GM19328 (cell line): ENCODE measurements around the gene TOMM20L.
A peak's percentile ranks its signal among the peaks of the same experiment; 100 is the strongest.

Source experiments
- ATAC-seq: cut with Tn5 transposase; IDR thresholded peaks from one replicate; pipeline ENCODE4 v1.9.1; 2021; ENCODE audit warnings: mild to moderate bottlenecking, moderate library complexity; ENCODE audit not compliant: unreplicated experiment

Gene TOMM20L

GRCh38 chr14:58426670-58427280 is 31.0 kb downstream of the TOMM20L start:
- ATAC-seq: peak; percentile 41

DNA sequence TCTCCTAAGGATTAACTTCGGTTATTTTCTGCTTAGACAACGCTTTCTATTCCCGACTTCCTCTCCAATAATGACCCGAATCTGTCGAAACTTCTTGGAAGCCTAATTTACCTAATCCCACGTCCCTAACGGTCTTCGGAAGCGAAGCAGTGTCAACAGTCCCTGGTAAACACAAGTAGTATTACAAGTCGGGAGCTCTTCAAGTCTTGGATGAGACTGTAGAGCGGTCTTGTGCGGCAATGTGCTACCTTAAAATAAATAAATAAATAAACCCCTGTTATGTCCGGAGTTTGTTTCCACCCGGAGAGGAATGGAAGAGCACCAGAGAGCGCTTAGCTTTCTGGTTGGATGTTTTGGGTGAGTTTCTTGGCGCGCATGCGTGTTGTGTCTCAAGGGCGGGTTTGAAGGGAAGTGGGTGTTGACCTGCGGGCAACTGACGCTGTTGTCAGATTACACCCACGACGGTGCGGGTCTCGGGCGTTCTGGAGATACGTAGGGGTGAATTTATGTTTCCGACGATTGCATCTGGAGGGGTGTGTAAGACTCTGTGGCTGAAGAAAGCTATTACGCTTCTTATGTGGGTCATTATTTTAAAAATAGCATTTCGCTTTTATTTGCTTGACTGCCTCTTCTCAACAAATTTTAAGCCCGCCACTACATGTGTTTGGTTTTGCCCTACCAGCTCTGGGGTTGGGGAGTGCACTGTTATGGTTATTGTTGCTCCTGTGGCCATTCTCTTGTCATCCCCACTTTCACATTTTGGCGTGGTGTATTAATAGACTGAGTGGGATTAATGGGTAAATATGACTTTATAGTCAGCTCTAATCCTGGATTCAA is 31.8 kb downstream of the TOMM20L start, which contains the start of the genes KIAA0586 and TIMM9:
Gene KIAA0586, plus strand, starts transcription at position 439 of the 837 bp plus-strand sequence. CDS start 546 bp downstream, outside the sequence.
Gene TIMM9, minus strand, starts transcription at position 251 of the 837 bp plus-strand sequence. CDS start 15,586 bp downstream, outside the sequence.
- ATAC-seq: peak; percentile 90

GRCh38 chr14:58428118-58428683 is 32.5 kb downstream of the TOMM20L start:
- no peak for ATAC-seq

- no peak for ATAC-seq
These were observed 34.4 kb downstream of the TOMM20L start for GRCh38 chr14:58430156-58430555.

DNA sequence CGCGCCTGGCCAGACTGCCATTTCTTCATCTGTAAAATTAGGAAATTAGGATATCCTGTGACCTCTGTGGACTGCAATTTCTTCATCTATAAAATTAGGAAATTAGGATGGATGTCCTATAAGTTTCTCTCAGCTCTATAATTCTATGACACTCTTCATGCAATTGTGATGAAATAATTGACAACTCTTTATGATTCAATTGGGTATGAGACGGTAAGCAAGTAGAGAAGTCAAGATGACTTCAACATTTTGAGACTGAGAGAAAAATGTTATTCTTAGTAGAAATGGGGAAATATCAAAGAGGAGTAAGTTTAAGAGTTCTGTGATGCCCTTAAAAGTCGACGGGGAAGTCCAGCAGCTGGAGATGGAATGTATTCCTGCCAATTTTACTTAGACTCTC is 43.7 kb downstream of the TOMM20L start:
- ATAC-seq: no peak

- no peak for ATAC-seq
These were observed 48.9 kb downstream of the TOMM20L start for GRCh38 chr14:58444627-58445026.

DNA sequence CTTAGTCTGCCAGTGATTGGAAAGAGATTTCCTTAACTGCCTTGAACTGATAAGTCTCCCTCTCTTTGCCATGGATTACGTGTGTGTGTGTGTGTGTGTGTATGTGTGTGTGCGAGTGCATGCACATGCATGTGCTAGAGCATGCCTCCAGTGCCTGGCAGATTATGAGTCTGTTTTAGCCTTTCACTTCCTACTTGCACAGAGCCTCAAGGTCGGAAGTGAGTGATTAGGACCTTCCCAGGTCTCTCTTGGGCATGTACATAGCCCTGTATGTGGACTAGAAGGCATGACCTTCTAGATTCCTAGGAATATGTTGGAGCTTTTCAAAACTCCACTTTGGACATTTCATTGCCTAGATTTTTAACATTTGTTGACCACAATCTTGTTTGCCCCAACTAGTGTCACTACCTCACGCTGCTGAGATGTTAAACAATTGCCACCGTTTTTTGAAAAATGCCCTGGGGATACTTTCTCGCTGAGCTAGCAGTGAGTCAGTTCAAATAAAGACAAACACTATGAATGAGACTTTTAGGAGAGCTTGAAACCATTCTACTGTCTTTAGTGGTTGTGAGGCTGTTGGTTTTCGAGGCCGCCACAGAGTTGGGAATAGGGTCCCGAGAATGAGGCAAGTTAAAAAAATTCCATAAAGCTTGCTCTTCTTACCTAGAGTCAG is 60.0 kb downstream of the TOMM20L start:
- ATAC-seq: no peak
